ENCODE results near the gene CARD8. TPM values are rescaled to one million over a fixed set of nuclear protein-coding genes. Genes with fewer than 3 reads are reported as not detected.

CARD8 gene, protein sequence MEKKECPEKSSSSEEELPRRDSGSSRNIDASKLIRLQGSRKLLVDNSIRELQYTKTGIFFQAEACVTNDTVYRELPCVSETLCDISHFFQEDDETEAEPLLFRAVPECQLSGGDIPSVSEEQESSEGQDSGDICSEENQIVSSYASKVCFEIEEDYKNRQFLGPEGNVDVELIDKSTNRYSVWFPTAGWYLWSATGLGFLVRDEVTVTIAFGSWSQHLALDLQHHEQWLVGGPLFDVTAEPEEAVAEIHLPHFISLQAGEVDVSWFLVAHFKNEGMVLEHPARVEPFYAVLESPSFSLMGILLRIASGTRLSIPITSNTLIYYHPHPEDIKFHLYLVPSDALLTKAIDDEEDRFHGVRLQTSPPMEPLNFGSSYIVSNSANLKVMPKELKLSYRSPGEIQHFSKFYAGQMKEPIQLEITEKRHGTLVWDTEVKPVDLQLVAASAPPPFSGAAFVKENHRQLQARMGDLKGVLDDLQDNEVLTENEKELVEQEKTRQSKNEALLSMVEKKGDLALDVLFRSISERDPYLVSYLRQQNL
- total RNA-seq (2021), result 23.0 to 31.1 TPM (median 29.8 TPM) in 3 replicates
- Bru-seq, nascent RNA, result percentile 67 among the genes with signal in this experiment
- long read RNA-seq, experiment 1, transcript CARD8-213 (14 exons, 2,056 nt), result major isoform, 5 of 49 reads
- long read RNA-seq, experiment 1, partial matches to known transcripts, result 9 of 49 reads
- long read RNA-seq, experiment 1, other reads (novel, unspliced or antisense), result 34 of 49 reads
- long read RNA-seq, experiment 2, partial matches to known transcripts, result 1 of 22 reads
- long read RNA-seq, experiment 2, other reads (novel, unspliced or antisense), result 16 of 22 reads
- long read RNA-seq, experiment 3, partial matches to known transcripts, result 2 of 9 reads
- long read RNA-seq, experiment 3, other reads (novel, unspliced or antisense), result 6 of 9 reads

DNA sequence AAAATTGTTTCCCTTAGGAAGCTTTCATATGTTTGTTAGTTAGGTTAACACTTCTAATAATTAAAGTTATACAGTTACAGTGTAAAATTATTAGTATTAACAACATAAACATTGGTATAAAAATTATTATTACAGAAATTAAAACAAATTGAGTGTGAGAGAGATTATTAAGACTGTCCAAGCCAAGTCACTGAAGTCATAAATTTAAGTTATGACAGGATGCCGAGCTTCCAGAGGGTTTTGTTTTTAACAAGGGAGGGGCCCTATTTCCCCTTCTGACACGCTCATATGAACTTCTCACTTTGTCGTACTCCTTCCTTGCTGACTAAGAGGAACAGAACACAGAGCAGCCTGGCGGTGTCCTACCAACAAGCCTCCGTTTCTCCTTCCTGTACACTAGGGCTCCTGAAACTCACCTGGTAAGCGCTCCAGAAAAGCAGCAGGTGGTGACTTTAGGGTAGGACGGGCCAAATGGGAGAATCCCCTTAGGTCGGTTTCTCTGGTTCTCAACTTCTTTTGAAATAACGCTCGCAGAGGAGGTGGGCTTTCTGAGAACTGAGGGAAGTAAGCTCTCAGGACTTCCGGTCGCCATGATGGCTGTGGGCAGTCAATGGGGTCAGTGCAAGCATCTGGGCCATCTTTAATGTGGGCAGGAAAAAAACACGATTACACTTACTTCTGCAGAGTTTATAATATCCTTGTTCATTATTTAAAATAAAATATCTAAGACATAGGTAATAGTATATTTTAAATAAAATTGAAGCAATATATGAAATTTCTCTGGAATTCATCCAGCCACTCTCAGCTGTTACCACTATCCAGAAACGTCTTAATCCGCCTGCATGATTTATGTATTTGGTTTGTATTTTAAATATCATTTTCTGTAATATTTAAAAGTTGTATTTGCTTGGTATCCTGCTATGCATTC, at the start of gene CARD8:
CARD8 (minus strand) TSS at position 537 of the 928 bp plus-strand sequence. CDS start 14,892 bp downstream, outside the sequence.
- Mint-ChIP-seq H3K27me3 (ENCODE audit: low read depth) (peaks cover 7% of the 10 kb centered on the region), H3K4me3 (peak within 1 kb of the TSS; percentile 96), H3K27ac (peak within 1 kb of the TSS; percentile 98), H3K4me1 (peaks cover 11% of the 10 kb centered on the region), H3K9me3 (peaks cover 19% of the 10 kb centered on the region), H3K36me3 (peaks cover 18% of the 10 kb centered on the region)
- POLR2A ChIA-PET, result interaction anchor here (0.7 kb wide), 1 partner anchor 1030 kb away, joined by 3 read pairs; no protein-coding TSS in a partner anchor
- ATAC-seq, result peak; percentile 86
- CTCF ChIA-PET, result interaction anchor here (0.6 to 1.9 kb wide), 8 partner anchors 16 to 83 kb away, joined by 3 to 6 read pairs (median 4); no protein-coding TSS in a partner anchor
- DNase-seq (ENCODE audit: low spot score), result peak; percentile 69
- TF ChIP-seq GRHL2 (CRISPR knock-in tag; IDR thresholded peaks at IDR 0.05; ENCODE audit: insufficient replicate concordance, severe bottlenecking), result no peak
- TF ChIP-seq, protein P1, sequence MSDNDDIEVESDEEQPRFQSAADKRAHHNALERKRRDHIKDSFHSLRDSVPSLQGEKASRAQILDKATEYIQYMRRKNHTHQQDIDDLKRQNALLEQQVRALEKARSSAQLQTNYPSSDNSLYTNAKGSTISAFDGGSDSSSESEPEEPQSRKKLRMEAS (CRISPR knock-in tag; IDR thresholded peaks at IDR 0.05), result 0 out of 2 replicates have a peak, but pooled peaks have one; percentile 19
- TF ChIP-seq, protein P2, sequence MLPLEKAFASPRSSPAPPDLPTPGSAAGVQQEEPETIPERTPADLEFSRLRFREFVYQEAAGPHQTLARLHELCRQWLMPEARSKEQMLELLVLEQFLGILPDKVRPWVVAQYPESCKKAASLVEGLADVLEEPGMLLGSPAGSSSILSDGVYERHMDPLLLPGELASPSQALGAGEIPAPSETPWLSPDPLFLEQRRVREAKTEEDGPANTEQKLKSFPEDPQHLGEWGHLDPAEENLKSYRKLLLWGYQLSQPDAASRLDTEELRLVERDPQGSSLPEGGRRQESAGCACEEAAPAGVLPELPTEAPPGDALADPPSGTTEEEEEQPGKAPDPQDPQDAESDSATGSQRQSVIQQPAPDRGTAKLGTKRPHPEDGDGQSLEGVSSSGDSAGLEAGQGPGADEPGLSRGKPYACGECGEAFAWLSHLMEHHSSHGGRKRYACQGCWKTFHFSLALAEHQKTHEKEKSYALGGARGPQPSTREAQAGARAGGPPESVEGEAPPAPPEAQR (CRISPR knock-in tag; IDR thresholded peaks at IDR 0.05), result no peak
- TF ChIP-seq SP1 (CRISPR knock-in tag; conservative IDR thresholded peaks at IDR 0.05), result no peak
- TF ChIP-seq, protein P3, sequence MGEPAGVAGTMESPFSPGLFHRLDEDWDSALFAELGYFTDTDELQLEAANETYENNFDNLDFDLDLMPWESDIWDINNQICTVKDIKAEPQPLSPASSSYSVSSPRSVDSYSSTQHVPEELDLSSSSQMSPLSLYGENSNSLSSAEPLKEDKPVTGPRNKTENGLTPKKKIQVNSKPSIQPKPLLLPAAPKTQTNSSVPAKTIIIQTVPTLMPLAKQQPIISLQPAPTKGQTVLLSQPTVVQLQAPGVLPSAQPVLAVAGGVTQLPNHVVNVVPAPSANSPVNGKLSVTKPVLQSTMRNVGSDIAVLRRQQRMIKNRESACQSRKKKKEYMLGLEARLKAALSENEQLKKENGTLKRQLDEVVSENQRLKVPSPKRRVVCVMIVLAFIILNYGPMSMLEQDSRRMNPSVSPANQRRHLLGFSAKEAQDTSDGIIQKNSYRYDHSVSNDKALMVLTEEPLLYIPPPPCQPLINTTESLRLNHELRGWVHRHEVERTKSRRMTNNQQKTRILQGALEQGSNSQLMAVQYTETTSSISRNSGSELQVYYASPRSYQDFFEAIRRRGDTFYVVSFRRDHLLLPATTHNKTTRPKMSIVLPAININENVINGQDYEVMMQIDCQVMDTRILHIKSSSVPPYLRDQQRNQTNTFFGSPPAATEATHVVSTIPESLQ (CRISPR knock-in tag; IDR thresholded peaks at IDR 0.05), result no peak
- no peak for TF ChIP-seq SMAD4 (CRISPR knock-in tag; IDR thresholded peaks at IDR 0.05)
- TF ChIP-seq, protein P4, sequence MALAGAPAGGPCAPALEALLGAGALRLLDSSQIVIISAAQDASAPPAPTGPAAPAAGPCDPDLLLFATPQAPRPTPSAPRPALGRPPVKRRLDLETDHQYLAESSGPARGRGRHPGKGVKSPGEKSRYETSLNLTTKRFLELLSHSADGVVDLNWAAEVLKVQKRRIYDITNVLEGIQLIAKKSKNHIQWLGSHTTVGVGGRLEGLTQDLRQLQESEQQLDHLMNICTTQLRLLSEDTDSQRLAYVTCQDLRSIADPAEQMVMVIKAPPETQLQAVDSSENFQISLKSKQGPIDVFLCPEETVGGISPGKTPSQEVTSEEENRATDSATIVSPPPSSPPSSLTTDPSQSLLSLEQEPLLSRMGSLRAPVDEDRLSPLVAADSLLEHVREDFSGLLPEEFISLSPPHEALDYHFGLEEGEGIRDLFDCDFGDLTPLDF (CRISPR knock-in tag; IDR thresholded peaks at IDR 0.05), result no peak
- no peak for TF ChIP-seq RELA (CRISPR knock-in tag; IDR thresholded peaks at IDR 0.05; ENCODE audit: borderline replicate concordance)
- no peak for TF ChIP-seq CBFB (CRISPR knock-in tag; IDR thresholded peaks at IDR 0.05; ENCODE audit: low read depth)
- TF ChIP-seq GABPB1 (CRISPR knock-in tag; IDR thresholded peaks at IDR 0.05), result peak; percentile 29; the same call in 1 of the 2 replicates
- TF ChIP-seq NFYB (CRISPR knock-in tag; conservative IDR thresholded peaks at IDR 0.05; ENCODE audit: low read depth), result no peak
- TF ChIP-seq IRF2 (CRISPR knock-in tag; IDR thresholded peaks at IDR 0.05; ENCODE audit: borderline replicate concordance, low read depth), result no peak

DNA sequence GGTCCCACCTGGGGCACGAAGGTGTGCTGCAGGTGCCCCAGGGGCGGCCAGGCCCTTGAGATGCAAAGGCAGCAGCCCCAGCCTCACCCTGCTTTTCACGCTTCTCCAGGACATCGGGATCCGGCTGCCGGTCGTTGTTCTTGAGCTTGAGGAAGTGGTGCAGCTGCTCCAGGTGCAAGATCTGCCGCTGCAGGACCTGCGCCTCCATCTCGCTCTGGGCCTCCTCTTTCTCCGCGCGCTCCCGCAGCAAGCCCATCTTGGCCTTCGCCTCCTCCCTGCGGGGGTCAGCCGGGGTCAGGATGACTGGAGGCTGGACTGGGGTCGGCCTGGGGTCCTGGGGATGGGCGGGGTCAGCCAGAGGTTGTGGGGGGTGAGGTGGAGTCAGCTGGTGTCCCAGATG, 48.2 kb upstream of the CARD8 start:
- Mint-ChIP-seq H3K9me3 (no peaks in the 10 kb centered on the region), H3K27ac (no peak overlapping the region), H3K36me3 (no peaks in the 10 kb centered on the region), H3K27me3 (ENCODE audit: low read depth) (no peaks in the 10 kb centered on the region), H3K4me3 (no peak overlapping the region), H3K4me1 (no peaks in the 10 kb centered on the region)
- POLR2A ChIA-PET, result no interaction called here
- ATAC-seq (no peak), DNase-seq (ENCODE audit: low spot score) (no peak)
- CTCF ChIA-PET, result interaction anchor here (3.4 kb wide), 1 partner anchor 11 kb away, joined by 18 read pairs; no protein-coding TSS in a partner anchor
- TF ChIP-seq, protein P5, sequence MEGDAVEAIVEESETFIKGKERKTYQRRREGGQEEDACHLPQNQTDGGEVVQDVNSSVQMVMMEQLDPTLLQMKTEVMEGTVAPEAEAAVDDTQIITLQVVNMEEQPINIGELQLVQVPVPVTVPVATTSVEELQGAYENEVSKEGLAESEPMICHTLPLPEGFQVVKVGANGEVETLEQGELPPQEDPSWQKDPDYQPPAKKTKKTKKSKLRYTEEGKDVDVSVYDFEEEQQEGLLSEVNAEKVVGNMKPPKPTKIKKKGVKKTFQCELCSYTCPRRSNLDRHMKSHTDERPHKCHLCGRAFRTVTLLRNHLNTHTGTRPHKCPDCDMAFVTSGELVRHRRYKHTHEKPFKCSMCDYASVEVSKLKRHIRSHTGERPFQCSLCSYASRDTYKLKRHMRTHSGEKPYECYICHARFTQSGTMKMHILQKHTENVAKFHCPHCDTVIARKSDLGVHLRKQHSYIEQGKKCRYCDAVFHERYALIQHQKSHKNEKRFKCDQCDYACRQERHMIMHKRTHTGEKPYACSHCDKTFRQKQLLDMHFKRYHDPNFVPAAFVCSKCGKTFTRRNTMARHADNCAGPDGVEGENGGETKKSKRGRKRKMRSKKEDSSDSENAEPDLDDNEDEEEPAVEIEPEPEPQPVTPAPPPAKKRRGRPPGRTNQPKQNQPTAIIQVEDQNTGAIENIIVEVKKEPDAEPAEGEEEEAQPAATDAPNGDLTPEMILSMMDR (IDR thresholded peaks at IDR 0.05), result no peak
